Effector memory CD4-positive, alpha-beta T cell (primary cell): ENCODE measurements around the gene ARHGAP25.

Experiments
- DNase-seq, 3 donors: peaks; one replicate each; pipeline ENCODE4 v3.0.0-alpha.2; 2020
- H3K27ac ChIP-seq: 2 replicates; pipeline ENCODE4 v1.7.0; 2013; ENCODE audit warnings: mild to moderate bottlenecking, low read length, moderate library complexity; ENCODE audit not compliant: insufficient read depth, poor library complexity, severe bottlenecking
- H3K27me3 ChIP-seq: replicated peaks from 2 replicates; pipeline ENCODE4 v1.7.0; 2013; ENCODE audit warnings: mild to moderate bottlenecking, low read length; ENCODE audit not compliant: insufficient read depth, control insufficient read depth, poor library complexity, severe bottlenecking
- H3K36me3 ChIP-seq: 2 replicates; pipeline ENCODE4 v1.7.0; 2013; ENCODE audit warnings: mild to moderate bottlenecking, low read length, moderate library complexity; ENCODE audit not compliant: control insufficient read depth, insufficient read depth
- H3K4me1 ChIP-seq: 2 replicates; pipeline ENCODE4 v1.7.0; 2013; ENCODE audit warnings: low read length, mild to moderate bottlenecking; ENCODE audit not compliant: control insufficient read depth, insufficient read depth, poor library complexity, severe bottlenecking
- H3K4me3 ChIP-seq: 2 replicates; pipeline ENCODE4 v1.7.0; 2013; ENCODE audit warnings: low read length, low read depth, mild to moderate bottlenecking; ENCODE audit not compliant: insufficient read depth, poor library complexity, severe bottlenecking
- H3K9me3 ChIP-seq: 2 replicates; pipeline ENCODE4 v1.7.0; 2013; ENCODE audit warnings: mild to moderate bottlenecking, low read length, moderate library complexity; ENCODE audit not compliant: control insufficient read depth

ARHGAP25 gene

DNA sequence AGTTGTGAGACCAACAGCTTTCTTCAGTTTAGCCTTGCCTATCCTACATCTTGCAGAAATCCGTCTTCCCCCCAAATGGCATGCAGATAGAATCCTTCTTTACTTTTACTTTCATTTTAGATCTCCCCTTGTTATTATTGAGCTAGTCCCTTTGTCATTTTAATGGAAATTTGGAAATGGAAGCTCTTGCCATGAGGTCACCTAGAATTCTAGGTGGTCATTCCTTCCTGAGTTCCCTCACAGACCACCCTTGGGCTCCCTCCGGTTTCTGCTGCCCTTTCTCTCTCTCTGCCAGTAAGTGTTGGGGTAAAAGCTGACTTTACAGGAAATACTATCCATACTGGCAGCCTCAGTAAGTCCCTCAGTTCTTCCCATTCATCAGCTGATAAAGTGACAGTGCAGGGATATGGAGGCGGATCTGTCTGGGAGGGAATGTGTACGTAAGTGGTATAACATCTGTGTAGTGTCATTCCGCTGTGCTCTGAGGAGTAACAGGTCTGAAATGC lies 30.2 kb downstream of the ARHGAP25 start:
- Histone ChIP-seq H3K4me3 (peak overlapping the region; percentile 48), H3K4me1 (peaks cover 77% of the 10 kb centered on the region), H3K27me3 (no peaks in the 10 kb centered on the region), H3K36me3 (no peaks in the 10 kb centered on the region), H3K27ac (peak overlapping the region; percentile 81), H3K9me3 (no peaks in the 10 kb centered on the region)
- DNase-seq, result no peak

DNA sequence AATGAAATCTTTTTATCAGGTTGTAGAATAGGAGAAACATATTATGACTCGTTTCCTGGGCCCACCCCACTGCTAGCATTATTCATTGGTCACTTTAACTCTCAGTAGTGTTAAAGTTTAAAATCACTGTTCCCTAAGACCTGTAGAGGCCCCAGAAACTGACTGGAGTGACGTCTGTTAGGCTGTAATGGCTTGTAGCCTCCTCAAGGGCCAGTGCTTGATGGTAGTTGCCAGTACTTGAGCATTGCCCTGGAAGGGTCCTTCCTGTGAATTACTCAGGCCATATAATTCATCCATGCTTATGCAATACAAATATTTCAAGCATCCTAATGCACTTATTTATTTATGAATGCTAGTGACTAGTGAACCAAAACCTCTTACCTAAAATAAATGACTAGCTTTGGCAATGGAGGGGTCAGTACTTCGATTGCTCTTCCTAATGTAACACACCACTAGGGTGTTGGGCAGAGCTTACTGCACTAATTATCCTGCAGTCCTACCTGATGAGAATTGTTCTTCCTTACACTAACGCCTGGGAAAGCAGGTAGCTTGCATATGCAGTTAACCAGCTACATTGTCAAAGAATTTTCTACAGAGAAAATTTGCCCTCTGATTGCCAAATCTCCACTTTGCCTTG lies 31.2 kb downstream of the ARHGAP25 start:
- no peaks in the 10 kb centered on the region for H3K36me3 ChIP-seq
- no peak for DNase-seq
- H3K27ac ChIP-seq, result peak overlapping the region; percentile 81
- H3K4me1 ChIP-seq, result peaks cover 80% of the 10 kb centered on the region
- H3K4me3 ChIP-seq, result peak overlapping the region; percentile 41
- no peaks in the 10 kb centered on the region for H3K27me3 ChIP-seq
- H3K9me3 ChIP-seq, result no peaks in the 10 kb centered on the region

DNA sequence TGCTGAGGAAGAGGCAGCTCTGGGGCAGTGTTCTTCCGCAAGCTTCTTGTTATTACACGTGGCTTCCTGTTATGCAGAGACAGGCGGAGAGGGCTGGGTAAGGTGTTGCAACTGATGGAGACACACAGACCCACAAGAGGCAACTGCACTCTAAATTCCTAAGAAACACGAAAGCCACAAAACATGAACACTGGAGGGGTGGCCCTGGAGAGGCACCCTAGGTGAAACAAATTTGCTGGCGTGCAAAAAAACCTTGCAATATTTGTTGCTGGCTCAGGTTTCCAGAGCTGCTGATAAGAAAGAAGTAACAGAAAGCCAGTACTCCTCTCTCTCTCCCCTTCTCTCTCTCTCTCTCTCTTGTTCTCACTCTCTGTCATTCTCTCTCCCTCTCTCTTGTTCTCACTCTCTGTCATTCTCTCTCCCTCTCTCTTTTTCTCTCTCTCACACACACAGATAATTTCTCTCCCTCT lies 31.8 kb downstream of the ARHGAP25 start:
- Histone ChIP-seq H3K27ac (peak overlapping the region; percentile 81), H3K4me3 (peak overlapping the region; percentile 41), H3K27me3 (no peaks in the 10 kb centered on the region), H3K36me3 (no peaks in the 10 kb centered on the region), H3K9me3 (no peaks in the 10 kb centered on the region), H3K4me1 (peaks cover 86% of the 10 kb centered on the region)
- peak; percentile 49 to 59 (median 54) for DNase-seq

DNA sequence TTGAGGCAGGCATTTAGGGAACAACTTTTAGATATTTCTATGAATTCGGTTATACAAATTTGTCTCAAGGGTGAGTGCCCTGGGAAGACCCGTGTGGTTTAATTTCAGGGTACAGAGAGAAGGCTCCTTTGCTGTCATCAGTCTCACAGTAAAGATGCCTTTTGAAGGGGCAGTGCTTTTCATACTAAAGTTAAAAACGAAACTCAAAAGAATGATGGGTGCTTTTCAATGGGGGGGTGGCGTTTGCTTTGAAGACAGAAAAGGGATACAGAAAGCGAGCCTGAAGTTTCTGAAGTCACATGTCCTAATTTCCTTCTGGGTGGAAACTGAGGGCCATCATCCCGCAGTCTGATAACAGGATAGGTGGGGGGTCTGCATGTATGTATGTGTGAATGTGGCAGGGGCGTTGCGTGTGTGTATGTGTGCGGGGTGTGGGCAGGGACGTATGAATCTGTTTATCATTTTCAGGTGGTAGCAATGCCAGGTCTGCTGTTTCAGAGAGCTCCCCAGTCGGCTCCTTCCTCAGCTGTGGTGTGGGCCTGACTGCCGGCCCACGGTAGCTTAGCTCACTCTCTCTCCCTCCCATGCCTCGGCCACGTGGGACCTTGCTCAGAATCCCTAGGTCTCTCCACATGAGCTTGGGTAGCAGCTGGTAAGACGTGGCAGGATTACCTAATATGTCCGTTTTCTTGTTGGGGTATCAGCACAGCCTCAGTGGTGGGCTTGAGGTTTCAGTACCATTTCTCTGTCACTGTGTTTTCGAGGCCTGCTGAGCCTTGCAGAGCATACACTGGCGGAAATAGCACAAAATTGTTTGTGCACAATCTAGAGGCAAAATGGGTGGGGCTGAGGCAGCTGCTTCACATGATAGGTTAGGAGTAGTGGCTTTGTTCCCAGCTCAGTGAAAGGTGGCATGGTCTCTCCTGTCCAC lies 32.7 kb downstream of the ARHGAP25 start:
- H3K27me3 ChIP-seq, result no peaks in the 10 kb centered on the region
- H3K36me3 ChIP-seq, result no peaks in the 10 kb centered on the region
- peak overlapping the region; percentile 81 for H3K27ac ChIP-seq
- H3K4me3 ChIP-seq, result peak overlapping the region; percentile 41
- peaks cover 90% of the 10 kb centered on the region for H3K4me1 ChIP-seq
- no peaks in the 10 kb centered on the region for H3K9me3 ChIP-seq
- DNase-seq, result peak in 1 of 3 donors; percentile 25

DNA sequence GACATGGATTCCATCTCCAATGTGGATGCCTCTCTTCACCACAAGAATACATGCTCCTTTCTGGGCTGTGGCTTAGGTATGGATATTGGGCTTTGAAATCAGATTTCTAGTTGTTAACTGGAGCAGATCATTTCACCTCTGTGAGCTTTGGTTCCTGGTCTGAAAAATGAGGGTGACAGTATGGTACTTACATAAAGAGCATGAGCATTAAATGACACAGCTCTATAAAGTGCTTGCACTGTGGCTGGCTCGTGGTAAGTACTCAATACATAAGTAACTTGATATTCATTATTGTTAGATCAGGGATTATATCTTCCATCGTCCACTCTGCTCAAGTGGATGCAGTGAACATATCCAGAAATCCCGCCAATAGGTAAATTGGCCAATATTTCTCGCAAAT lies 33.4 kb downstream of the ARHGAP25 start:
- Histone ChIP-seq H3K4me1 (peaks cover 91% of the 10 kb centered on the region), H3K27ac (peak overlapping the region; percentile 81), H3K27me3 (no peaks in the 10 kb centered on the region), H3K9me3 (no peaks in the 10 kb centered on the region), H3K36me3 (no peaks in the 10 kb centered on the region), H3K4me3 (peak overlapping the region; percentile 41)
- no peak for DNase-seq

DNA sequence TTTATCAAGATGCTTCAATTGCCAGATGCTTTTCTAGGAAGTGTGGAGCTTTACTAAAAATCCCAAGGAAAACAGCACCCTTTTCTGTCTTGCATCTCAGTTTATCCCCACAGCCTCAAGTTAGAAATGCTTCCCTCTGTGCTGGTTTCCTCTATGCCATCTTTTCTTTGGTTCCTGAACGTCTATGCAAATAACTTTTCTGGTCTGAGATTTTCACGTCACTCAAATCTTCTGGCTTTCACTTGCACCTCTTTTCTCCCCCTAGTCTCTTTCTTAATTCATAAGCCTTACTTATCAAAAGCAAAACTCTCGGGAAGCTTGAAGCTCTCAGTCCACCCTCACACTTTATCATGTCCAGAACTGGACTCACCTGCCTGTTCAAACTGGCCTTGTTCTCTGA lies 33.9 kb downstream of the ARHGAP25 start:
- DNase-seq, result no peak
- peak overlapping the region; percentile 81 for H3K27ac ChIP-seq

DNA sequence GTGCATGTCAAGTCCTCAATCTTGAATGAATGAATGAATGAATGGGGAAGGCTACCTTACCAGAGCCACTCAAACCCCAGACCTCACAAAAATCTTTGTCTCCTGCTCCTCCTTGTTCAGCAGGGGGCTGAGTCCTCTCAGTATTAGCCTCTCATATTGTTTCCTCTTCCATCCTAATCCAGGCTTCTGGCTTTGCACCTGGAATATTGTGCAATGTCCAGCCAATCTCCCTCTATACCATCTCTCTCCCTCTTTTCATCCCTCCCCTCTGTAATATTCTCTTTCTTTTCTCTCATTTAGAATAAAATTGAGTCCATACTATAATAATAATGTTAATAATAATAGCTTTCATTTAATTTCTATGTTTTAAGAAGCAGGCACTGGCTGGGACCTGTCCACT lies 34.3 kb downstream of the ARHGAP25 start:
- Histone ChIP-seq H3K27me3 (no peaks in the 10 kb centered on the region), H3K9me3 (no peaks in the 10 kb centered on the region), H3K27ac (peak overlapping the region; percentile 81), H3K4me1 (peaks cover 91% of the 10 kb centered on the region), H3K4me3 (peak overlapping the region; percentile 41), H3K36me3 (no peaks in the 10 kb centered on the region)
- no peak for DNase-seq

More for the DNA sequence above, 33.9 kb downstream of the ARHGAP25 start:
- Histone ChIP-seq H3K27me3 (no peaks in the 10 kb centered on the region), H3K36me3 (no peaks in the 10 kb centered on the region), H3K4me1 (peaks cover 91% of the 10 kb centered on the region), H3K9me3 (no peaks in the 10 kb centered on the region), H3K4me3 (peak overlapping the region; percentile 41)

DNA sequence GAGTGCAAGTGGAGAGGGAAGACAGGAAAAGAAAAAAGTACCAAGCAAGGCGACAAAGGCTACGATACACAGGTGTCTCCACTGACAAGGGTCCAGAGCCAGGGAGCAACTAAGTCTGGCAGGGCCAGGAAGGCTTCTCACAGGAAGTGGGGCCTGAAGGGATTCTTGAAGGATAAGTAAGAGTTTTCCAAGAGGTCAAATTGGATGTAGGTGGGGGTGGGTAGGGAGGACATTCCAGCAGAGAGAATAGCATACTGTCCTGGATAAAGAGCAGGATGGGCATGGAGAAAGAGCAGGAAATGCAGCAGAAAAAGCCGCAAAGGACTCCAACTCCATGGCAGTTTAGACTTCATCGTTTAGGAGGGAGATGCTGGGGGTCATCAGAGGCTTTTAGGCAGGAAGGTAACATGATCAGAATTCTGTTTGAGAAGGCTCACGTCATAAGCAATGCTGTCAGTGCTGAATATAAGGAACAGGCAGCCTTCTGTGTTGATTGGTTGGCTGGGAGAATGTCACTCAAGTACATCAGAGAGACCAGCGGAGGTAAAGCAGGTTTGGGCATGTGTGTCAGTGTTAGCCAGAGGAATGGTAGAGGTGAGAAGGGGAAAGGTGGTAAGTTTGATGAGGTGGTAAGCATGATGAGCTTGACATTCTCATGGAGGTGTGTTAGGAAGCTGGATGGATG lies 35.1 kb downstream of the ARHGAP25 start:
- Histone ChIP-seq H3K27me3 (no peaks in the 10 kb centered on the region), H3K4me3 (peak overlapping the region; percentile 0), H3K4me1 (peaks cover 94% of the 10 kb centered on the region), H3K27ac (peak overlapping the region; percentile 81), H3K36me3 (no peaks in the 10 kb centered on the region), H3K9me3 (no peaks in the 10 kb centered on the region)
- DNase-seq, result no peak

DNA sequence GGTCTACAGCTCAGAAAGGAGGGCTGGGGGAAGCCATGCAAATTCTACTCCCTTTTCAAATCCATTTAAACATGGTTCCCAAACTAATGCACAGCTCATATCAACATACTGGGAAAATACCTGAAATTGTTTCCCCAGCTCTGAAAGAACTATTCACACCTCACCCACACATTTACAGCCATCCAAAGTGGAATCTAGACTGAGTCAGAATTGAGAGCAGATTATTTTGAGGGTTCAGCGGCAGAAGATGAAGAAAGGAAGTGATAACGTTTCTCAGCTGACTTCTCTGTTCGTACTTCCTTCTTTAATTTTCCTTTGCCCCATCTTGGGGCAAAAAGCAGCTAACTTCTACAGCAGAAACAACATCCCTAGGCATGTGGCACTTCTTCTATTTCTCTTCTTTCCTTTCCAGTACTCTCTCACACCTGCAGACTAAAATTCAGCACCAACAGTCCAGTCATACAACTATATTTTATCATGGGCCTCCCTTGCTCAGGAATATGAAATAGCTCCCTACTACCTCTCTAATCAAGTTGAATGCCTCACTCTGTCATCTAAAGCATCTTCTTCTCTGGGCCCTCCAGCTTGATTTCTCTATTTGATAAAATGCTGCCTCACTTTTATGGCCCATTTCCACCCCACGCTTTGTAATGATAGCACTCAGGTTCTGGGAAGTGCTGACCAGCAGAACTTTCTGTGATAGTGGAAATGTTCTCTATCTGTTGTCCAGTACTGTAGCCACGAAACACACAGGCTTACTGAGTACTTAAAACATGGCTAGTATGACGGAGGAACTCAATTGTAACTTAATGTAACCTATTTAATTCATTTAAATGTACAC lies 35.9 kb downstream of the ARHGAP25 start:
- H3K9me3 ChIP-seq, result no peaks in the 10 kb centered on the region
- no peaks in the 10 kb centered on the region for H3K27me3 ChIP-seq
- no peak for DNase-seq
- H3K4me1 ChIP-seq, result peaks cover 94% of the 10 kb centered on the region
- H3K4me3 ChIP-seq, result peak overlapping the region; percentile 10
- H3K36me3 ChIP-seq, result peaks cover 3% of the 10 kb centered on the region
- H3K27ac ChIP-seq, result peak overlapping the region; percentile 81
